Calu3 (cell line): Measurements from ENCODE around the gene ADCY1. TPM values are rescaled to one million over a fixed set of nuclear protein-coding genes. Genes with fewer than 3 reads are reported as not detected.

Experiments
- BruUV-seq: library from RNA; stranded (reverse); fragments of 400-500 nt; replicated peaks from 2 replicates; lab custom pipeline; 2021; lab: Mats Ljungman, UMichigan
- CTCF ChIA-PET: fragments of 300-600 bp; sonication (Branson Sonifier 250); formaldehyde crosslinking; loops from one replicate; lab custom pipeline; 2022; ENCODE audit warnings: antibody characterized with exemption; lab: Charles Lee
- DNase-seq: peaks from one replicate; pipeline ENCODE4 v3.0.0; 2022
- H3K27ac Mint-ChIP-seq: one replicate; pipeline ENCODE4 v1.8.0; 2022; ENCODE audit warnings: mixed read lengths; ENCODE audit not compliant: unreplicated experiment
- H3K27me3 Mint-ChIP-seq: one replicate; pipeline ENCODE4 v1.8.0; 2022; ENCODE audit warnings: mixed read lengths; ENCODE audit not compliant: unreplicated experiment
- H3K36me3 Mint-ChIP-seq: one replicate; pipeline ENCODE4 v1.8.0; 2022; ENCODE audit warnings: mild to moderate bottlenecking, moderate library complexity, mixed read lengths; ENCODE audit not compliant: insufficient read depth, unreplicated experiment
- H3K4me1 Mint-ChIP-seq: one replicate; pipeline ENCODE4 v1.8.0; 2022; ENCODE audit warnings: mild to moderate bottlenecking, low read depth, mixed read lengths; ENCODE audit not compliant: unreplicated experiment
- H3K4me3 Mint-ChIP-seq: one replicate; pipeline ENCODE4 v1.8.0; 2022; ENCODE audit warnings: mild to moderate bottlenecking, low read depth, moderate library complexity, mixed read lengths; ENCODE audit not compliant: unreplicated experiment
- H3K9me3 Mint-ChIP-seq: one replicate; pipeline ENCODE4 v1.8.0; 2022; ENCODE audit warnings: low read depth, mixed read lengths; ENCODE audit not compliant: unreplicated experiment
- CTCF ChIP-seq: fragments of 200-600 bp; IDR thresholded peaks from one replicate; pipeline ENCODE4 v1.8.0; 2022; ENCODE audit warnings: antibody characterized with exemption; ENCODE audit not compliant: unreplicated experiment
- intact Hi-C: fragments of 100-400 bp; cut with micrococcal nuclease; formaldehyde crosslinking; loops from one replicate; pipeline ENCODE4 v1.10.0; 2022; ENCODE audit not compliant: unreplicated experiment
- total RNA-seq: library from RNA; stranded (reverse); gene quantifications from 2 replicates; pipeline ENCODE4 v1.2.3, GENCODE V29; 2022

The ADCY1 gene
- total RNA-seq, 1 experiment from 2014 or later: 8.8 TPM

GRCh38 chr7:45631569-45631968 lies 57.4 kb downstream of the ADCY1 start:
- Mint-ChIP-seq H3K4me1 (no peaks in the 10 kb centered on the region), H3K27me3 (no peaks in the 10 kb centered on the region), H3K27ac (no peak overlapping the region), H3K4me3 (no peak overlapping the region), H3K36me3 (no peaks in the 10 kb centered on the region), H3K9me3 (peaks cover 3% of the 10 kb centered on the region)
- no peak for TF ChIP-seq CTCF
- CTCF ChIA-PET: no interaction called here
- intact Hi-C loops: no loop called here
- BruUV-seq: no TSS peak
- no peak for DNase-seq

- intact Hi-C loops: no loop called here
- BruUV-seq: no TSS peak
- no peaks in the 10 kb centered on the region for H3K9me3 Mint-ChIP-seq
- H3K4me3 Mint-ChIP-seq: no peak overlapping the region
- no peak overlapping the region for H3K27ac Mint-ChIP-seq
- H3K36me3 Mint-ChIP-seq: no peaks in the 10 kb centered on the region
- CTCF ChIA-PET: no interaction called here
- DNase-seq: no peak
- TF ChIP-seq CTCF: no peak
- no peaks in the 10 kb centered on the region for H3K4me1 Mint-ChIP-seq
- peaks cover 11% of the 10 kb centered on the region for H3K27me3 Mint-ChIP-seq
Measured at GRCh38 chr7:45636733-45637132, 62.6 kb downstream of the ADCY1 start.

- CTCF ChIA-PET: interaction anchor here (0.6 kb wide), 1 partner anchor 490 kb away, joined by 6 read pairs; no protein-coding TSS in a partner anchor
- intact Hi-C loops: no loop called here
Measured at GRCh38 chr7:45638916-45639315, 64.7 kb downstream of the ADCY1 start.

GRCh38 chr7:45642044-45642443 lies 67.9 kb downstream of the ADCY1 start:
- no peak for TF ChIP-seq CTCF
- Mint-ChIP-seq H3K27ac (no peak overlapping the region), H3K4me1 (no peaks in the 10 kb centered on the region), H3K9me3 (no peaks in the 10 kb centered on the region), H3K4me3 (no peak overlapping the region), H3K27me3 (peaks cover 11% of the 10 kb centered on the region), H3K36me3 (no peaks in the 10 kb centered on the region)
- DNase-seq: no peak
- CTCF ChIA-PET: no interaction called here
- BruUV-seq: no TSS peak
- intact Hi-C loops: no loop called here

More at GRCh38 chr7:45638916-45639315, 64.7 kb downstream of the ADCY1 start:
- no peaks in the 10 kb centered on the region for H3K4me1 Mint-ChIP-seq
- H3K36me3 Mint-ChIP-seq: no peaks in the 10 kb centered on the region
- no peaks in the 10 kb centered on the region for H3K9me3 Mint-ChIP-seq
- peaks cover 11% of the 10 kb centered on the region for H3K27me3 Mint-ChIP-seq
- no peak for TF ChIP-seq CTCF
- DNase-seq: no peak
- no peak overlapping the region for H3K4me3 Mint-ChIP-seq
- no peak overlapping the region for H3K27ac Mint-ChIP-seq
- no TSS peak for BruUV-seq
